Subcutaneous abdominal adipose tissue (tissue), 5 donors: ENCODE measurements around the gene KLHL42.

Experiments used
- H3K27ac ChIP-seq: one replicate; pipeline ENCODE4 v1.7.0; 2013; ENCODE audit warnings: low read depth, mild to moderate bottlenecking, inconsistent platforms, low read length, moderate library complexity
- H3K27me3 ChIP-seq, 5 donors: one replicate each; pipeline ENCODE4 v1.7.0; 2013; ENCODE audit warnings: low read length in 5 of 5, inconsistent platforms in 1 of 5; ENCODE audit not compliant: control insufficient read depth in 5 of 5, insufficient read depth in 4 of 5
- H3K36me3 ChIP-seq, 5 donors: one replicate each; pipeline ENCODE4 v1.7.0; 2013; ENCODE audit warnings: low read length in 5 of 5; ENCODE audit not compliant: control insufficient read depth in 5 of 5, insufficient read depth in 5 of 5
- H3K4me1 ChIP-seq, 5 donors: one replicate each; pipeline ENCODE4 v1.7.0; 2013; ENCODE audit warnings: low read length in 5 of 5, mild to moderate bottlenecking in 3 of 5, moderate library complexity in 1 of 5; ENCODE audit not compliant: control insufficient read depth in 5 of 5, insufficient read depth in 5 of 5
- H3K4me3 ChIP-seq, 5 donors: one replicate each; pipeline ENCODE4 v1.7.0; 2013; ENCODE audit warnings: low read length in 5 of 5, low read depth in 1 of 5
- H3K9ac ChIP-seq, 5 donors: one replicate each; pipeline ENCODE4 v1.7.0; 2013; ENCODE audit warnings: low read length in 5 of 5, mild to moderate bottlenecking in 4 of 5, moderate library complexity in 3 of 5
- H3K9me3 ChIP-seq, 5 donors: one replicate each; pipeline ENCODE4 v1.7.0; 2013; ENCODE audit warnings: low read length in 5 of 5; ENCODE audit not compliant: control insufficient read depth in 5 of 5
- donor health status: healthy.
- donor health status: healthy.
- donor health status: healthy.
- donor health status: healthy.
- donor health status: healthy.

Gene KLHL42

GRCh38 chr12:27814411-27814810, 34.4 kb downstream of the KLHL42 start:
- Histone ChIP-seq H3K36me3 (no peaks in the 10 kb centered on the region), H3K27ac (no peak overlapping the region), H3K9me3 (no peaks in the 10 kb centered on the region), H3K4me3 (no peak overlapping the region), H3K27me3 (peaks cover 0 to 8% (median 0%) of the 10 kb centered on the region in 5 donors), H3K9ac (no peak overlapping the region), H3K4me1 (no peaks in the 10 kb centered on the region)

GRCh38 chr12:27814851-27815591, 35.0 kb downstream of the KLHL42 start:
- Histone ChIP-seq H3K4me3 (no peak overlapping the region), H3K9me3 (no peaks in the 10 kb centered on the region), H3K27me3 (peaks cover 0 to 8% (median 0%) of the 10 kb centered on the region in 5 donors), H3K27ac (no peak overlapping the region), H3K9ac (no peak overlapping the region), H3K36me3 (no peaks in the 10 kb centered on the region), H3K4me1 (no peaks in the 10 kb centered on the region)

DNA sequence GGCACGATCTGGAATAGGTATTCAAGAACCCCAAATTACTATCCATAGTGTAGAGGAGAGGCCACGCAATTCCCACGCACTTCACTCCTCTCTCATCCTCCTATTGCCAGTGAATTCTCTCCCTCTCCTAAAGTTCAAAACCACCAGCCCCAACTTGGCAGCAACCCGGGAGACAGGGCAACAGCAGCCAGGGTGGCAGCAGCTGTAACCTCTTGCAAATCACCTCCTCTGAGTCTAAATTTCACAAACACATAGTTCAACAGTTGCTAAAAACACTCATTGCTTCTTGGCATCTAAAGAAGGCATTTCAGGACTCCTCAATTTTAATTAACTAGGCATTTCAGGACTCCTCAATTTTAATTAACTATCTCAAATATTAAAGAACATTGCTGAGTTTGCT, 37.7 kb downstream of the KLHL42 start:
- Histone ChIP-seq H3K9ac (no peak overlapping the region), H3K27ac (no peak overlapping the region), H3K4me3 (no peak overlapping the region), H3K9me3 (no peaks in the 10 kb centered on the region), H3K36me3 (no peaks in the 10 kb centered on the region), H3K4me1 (peaks cover 0 to 3% (median 2%) of the 10 kb centered on the region in 5 donors), H3K27me3 (peaks cover 0 to 2% (median 0%) of the 10 kb centered on the region in 5 donors)

DNA sequence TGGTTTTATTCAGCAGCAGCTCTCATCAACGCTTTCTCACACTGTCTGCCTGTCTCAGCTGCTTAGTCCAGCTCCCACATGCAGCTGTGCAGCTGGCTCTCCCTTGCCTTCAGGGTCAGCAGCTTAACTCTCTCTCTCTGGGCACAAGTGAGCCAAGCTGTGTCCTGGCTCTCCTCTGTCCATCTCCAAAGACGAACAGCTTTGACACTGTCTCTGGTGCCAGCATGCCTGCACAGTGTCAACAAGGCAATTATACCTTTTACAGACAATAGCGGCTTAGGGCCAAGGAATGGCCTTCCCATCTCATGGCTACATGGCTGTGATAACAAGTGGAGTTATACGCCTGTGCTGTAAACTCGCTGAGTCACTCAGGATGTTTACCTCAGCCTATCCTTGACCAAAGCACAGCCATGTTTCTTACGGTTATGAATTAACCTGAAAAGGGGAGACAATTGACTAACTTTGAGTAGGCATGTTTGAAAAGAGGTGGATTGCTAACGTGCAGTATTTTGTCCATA, 38.4 kb downstream of the KLHL42 start:
- no peak overlapping the region for H3K27ac ChIP-seq

GRCh38 chr12:27820564-27820963, 40.5 kb downstream of the KLHL42 start:
- H3K9ac ChIP-seq, result no peak overlapping the region
- no peaks in the 10 kb centered on the region for H3K27me3 ChIP-seq
- no peaks in the 10 kb centered on the region for H3K36me3 ChIP-seq
- no peak overlapping the region for H3K27ac ChIP-seq
- no peak overlapping the region for H3K4me3 ChIP-seq
- H3K4me1 ChIP-seq, result peaks cover 0 to 3% (median 2%) of the 10 kb centered on the region in 5 donors
- no peaks in the 10 kb centered on the region for H3K9me3 ChIP-seq

More for the DNA sequence above, 38.4 kb downstream of the KLHL42 start:
- Histone ChIP-seq H3K4me3 (no peak overlapping the region), H3K9me3 (no peaks in the 10 kb centered on the region), H3K36me3 (no peaks in the 10 kb centered on the region), H3K27me3 (peaks cover 0 to 1% (median 0%) of the 10 kb centered on the region in 5 donors), H3K9ac (no peak overlapping the region), H3K4me1 (peaks cover 0 to 3% (median 2%) of the 10 kb centered on the region in 5 donors)

DNA sequence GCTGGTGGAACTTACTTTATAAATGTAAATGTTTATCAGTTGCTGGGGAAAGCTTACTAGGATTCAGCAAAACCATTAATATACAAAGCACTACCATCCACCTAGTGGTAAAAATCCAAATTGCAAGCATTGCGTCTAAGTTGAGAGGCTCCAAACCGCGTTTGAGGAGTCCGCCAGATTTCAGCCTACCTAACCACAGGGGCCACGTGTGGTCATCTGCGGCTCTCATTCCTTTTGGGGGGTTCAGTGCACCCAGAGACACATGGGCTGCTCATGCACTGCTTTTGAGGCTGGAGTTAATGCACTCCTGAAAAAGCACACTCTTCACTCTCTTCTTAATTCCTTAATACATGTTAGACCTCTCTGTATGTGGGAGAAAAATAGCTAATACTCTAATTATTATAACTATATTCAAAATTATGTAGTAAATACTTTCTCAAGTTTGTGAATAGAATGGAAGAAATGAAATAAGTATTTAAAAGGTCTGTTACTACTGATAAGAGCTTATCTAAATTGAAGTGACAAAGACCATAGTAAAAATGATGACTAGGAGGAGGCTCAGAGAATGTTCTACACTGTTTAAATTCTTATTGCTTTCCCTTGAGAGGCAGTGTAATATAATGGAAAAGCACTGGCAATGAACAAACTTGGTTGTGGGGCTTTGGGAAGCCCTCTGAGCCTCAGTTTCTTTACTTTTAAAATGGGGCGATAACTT, 41.4 kb downstream of the KLHL42 start:
- Histone ChIP-seq H3K36me3 (no peaks in the 10 kb centered on the region), H3K9me3 (no peaks in the 10 kb centered on the region), H3K4me1 (peaks cover 0 to 3% (median 2%) of the 10 kb centered on the region in 5 donors), H3K9ac (no peak overlapping the region), H3K4me3 (peak overlapping the region in 1 of 5 donors; percentile 46), H3K27ac (no peak overlapping the region), H3K27me3 (no peaks in the 10 kb centered on the region)

- Histone ChIP-seq H3K9ac (no peak overlapping the region), H3K27me3 (no peaks in the 10 kb centered on the region), H3K4me1 (peaks cover 0 to 3% (median 2%) of the 10 kb centered on the region in 5 donors), H3K4me3 (no peak overlapping the region), H3K27ac (no peak overlapping the region), H3K9me3 (no peaks in the 10 kb centered on the region), H3K36me3 (no peaks in the 10 kb centered on the region)
Observed at GRCh38 chr12:27822076-27822712, 42.2 kb downstream of the KLHL42 start.

DNA sequence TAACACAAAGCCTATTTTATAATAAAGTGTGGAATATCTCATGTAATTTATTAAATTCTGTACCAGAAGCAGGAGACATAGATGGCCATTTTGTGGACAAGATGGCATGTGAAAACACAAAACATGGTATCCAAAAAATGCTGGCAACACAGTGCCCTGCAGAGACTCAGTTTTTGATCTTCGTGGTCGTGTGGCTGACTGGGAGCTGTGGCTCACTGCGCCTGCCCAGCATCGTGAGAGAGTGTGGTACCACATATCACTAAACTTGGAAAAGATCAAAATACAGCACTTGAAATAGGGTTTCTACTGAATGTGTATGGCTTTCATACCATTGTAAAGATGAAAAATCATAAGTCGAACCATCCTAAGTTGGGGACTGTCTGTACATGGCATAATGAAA, 43.0 kb downstream of the KLHL42 start:
- Histone ChIP-seq H3K27ac (no peak overlapping the region), H3K36me3 (no peaks in the 10 kb centered on the region), H3K4me3 (no peak overlapping the region), H3K4me1 (peaks cover 0 to 3% (median 2%) of the 10 kb centered on the region in 5 donors), H3K27me3 (no peaks in the 10 kb centered on the region), H3K9ac (no peak overlapping the region), H3K9me3 (no peaks in the 10 kb centered on the region)

DNA sequence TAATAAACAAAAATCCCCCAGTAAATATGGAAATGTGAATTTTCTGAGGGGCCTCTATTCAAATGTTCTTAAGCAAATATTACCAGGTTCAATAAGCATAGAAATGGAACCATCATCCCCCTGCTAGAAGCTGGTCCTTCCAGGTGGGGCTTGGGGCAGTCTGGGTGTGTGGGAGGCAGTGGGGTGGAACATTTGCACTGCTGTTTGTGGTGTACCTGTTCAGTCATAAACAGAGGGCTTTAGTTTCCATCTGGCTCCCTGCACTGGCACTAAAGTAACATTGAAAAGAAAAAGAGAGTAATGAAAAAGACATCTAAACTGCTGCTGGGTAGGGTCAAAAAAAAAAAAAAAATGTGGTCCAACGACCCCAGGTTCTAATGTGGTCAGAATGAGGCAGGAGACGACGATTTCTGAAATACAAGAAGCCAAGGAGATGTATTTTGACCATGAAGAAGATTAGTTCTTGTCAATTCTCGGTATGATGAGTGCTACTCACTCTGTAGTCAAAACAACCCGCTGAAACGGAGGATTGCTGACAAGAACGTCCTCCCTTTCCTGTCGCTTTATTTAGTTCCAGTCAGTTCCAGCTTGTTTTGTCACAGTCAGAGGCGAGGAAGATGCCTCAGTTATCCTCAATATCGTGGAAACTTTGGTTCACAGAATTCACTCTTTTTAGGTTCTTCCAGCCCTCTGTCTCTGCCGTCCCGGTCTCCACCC, 44.3 kb downstream of the KLHL42 start:
- Histone ChIP-seq H3K27me3 (no peaks in the 10 kb centered on the region), H3K27ac (no peak overlapping the region), H3K36me3 (no peaks in the 10 kb centered on the region), H3K9ac (no peak overlapping the region), H3K4me1 (peaks cover 0 to 3% (median 2%) of the 10 kb centered on the region in 5 donors), H3K4me3 (no peak overlapping the region), H3K9me3 (no peaks in the 10 kb centered on the region)
